HepG2 (cell line): ENCODE results near the gene ZNF276. TPM values are rescaled to one million over a fixed set of nuclear protein-coding genes. Genes with fewer than 3 reads are reported as not detected.

Experiments used
- FOSL1 ChIP-seq: sonication (generic); formaldehyde crosslinking; IDR thresholded peaks from 2 replicates; pipeline ENCODE4 v1.9.0; 2021; ENCODE audit warnings: missing genetic modification reagents, borderline replicate concordance
- HNRNPH1 ChIP-seq: fragments of 200-400 bp; formaldehyde crosslinking; optimal IDR thresholded peaks from 2 replicates; pipeline ENCODE3; 2017; ENCODE audit warnings: mild to moderate bottlenecking, low read depth, low read length
- MAX ChIP-seq: IDR thresholded peaks from 2 replicates; pipeline ENCODE4 v1.6.1; 2012; ENCODE audit warnings: inconsistent platforms
- NFKBIZ ChIP-seq: IDR thresholded peaks from 2 replicates; pipeline ENCODE4 v1.6.1; 2018; ENCODE audit warnings: missing genetic modification reagents, missing compliant biosample characterization
- NPAS2 ChIP-seq: sonication (generic); formaldehyde crosslinking; IDR thresholded peaks from 2 replicates; pipeline ENCODE4 v1.8.0; 2022; ENCODE audit warnings: mild to moderate bottlenecking, missing genetic modification reagents, borderline replicate concordance
- PCBP1 ChIP-seq: fragments of 200-400 bp; formaldehyde crosslinking; IDR thresholded peaks from 2 replicates; pipeline ENCODE4 v1.6.1; 2017; ENCODE audit warnings: mild to moderate bottlenecking, low read depth, low read length, borderline replicate concordance
- PHF21A ChIP-seq: sonication (generic); formaldehyde crosslinking; IDR thresholded peaks from 2 replicates; pipeline ENCODE4 v1.5.0; 2020; ENCODE audit warnings: mild to moderate bottlenecking, missing genetic modification reagents
- RFX5 ChIP-seq: IDR thresholded peaks from 2 replicates; pipeline ENCODE4 v1.6.1; 2011; ENCODE audit warnings: low read depth, low read length, improper control_type of control experiment
- SP4 ChIP-seq: sonication (generic); formaldehyde crosslinking; IDR thresholded peaks from 2 replicates; pipeline ENCODE4 v1.8.1; 2023; ENCODE audit warnings: mild to moderate bottlenecking, missing genetic modification reagents
- SUZ12 ChIP-seq: fragments of 150-350 bp; IDR thresholded peaks from 2 replicates; pipeline ENCODE4 v1.6.1; 2014; ENCODE audit warnings: low read depth, low read length
- ZFYVE20 ChIP-seq: sonication (generic); formaldehyde crosslinking; IDR thresholded peaks from 2 replicates; pipeline ENCODE4 v1.8.0; 2023; ENCODE audit warnings: low read depth, mild to moderate bottlenecking, moderate library complexity, missing genetic modification reagents, borderline replicate concordance
- ZNF205 ChIP-seq: IDR thresholded peaks from 2 replicates; pipeline ENCODE4 v1.6.1; 2018; ENCODE audit warnings: missing biosample characterization, missing genetic modification reagents
- ZNF367 ChIP-seq: sonication (generic); formaldehyde crosslinking; IDR thresholded peaks from 2 replicates; pipeline ENCODE4 v1.4.0; 2020; ENCODE audit warnings: missing genetic modification reagents, borderline replicate concordance
- ZNF547 ChIP-seq: sonication (generic); formaldehyde crosslinking; IDR thresholded peaks from 2 replicates; pipeline ENCODE4 v1.5.1; 2020; ENCODE audit warnings: mild to moderate bottlenecking, missing genetic modification reagents
- ZNF564 ChIP-seq: sonication (generic); formaldehyde crosslinking; IDR thresholded peaks from 2 replicates; pipeline ENCODE4 v1.8.1; 2023; ENCODE audit warnings: mild to moderate bottlenecking, missing genetic modification reagents
- ZNF772 ChIP-seq: sonication (generic); formaldehyde crosslinking; IDR thresholded peaks from 2 replicates; pipeline ENCODE4 v1.5.0; 2020; ENCODE audit warnings: mild to moderate bottlenecking, missing genetic modification reagents
- ZSCAN20 ChIP-seq: sonication (generic); formaldehyde crosslinking; IDR thresholded peaks from 2 replicates; pipeline ENCODE4 v1.4.0; 2020; ENCODE audit warnings: missing genetic modification reagents, mild to moderate bottlenecking, borderline replicate concordance
- polyA plus RNA-seq, 8 experiments: library from polyadenylated mRNA; depleted of rRNA in 3 of 8; stranded (reverse) in 7 of 8; unstranded in 1 of 8; fragments of >200 nt; fragmentation: Illumina TruSeq in 4 of 8; extraction: Trizol in 4 of 8; gene quantifications; 2 replicates each; pipeline versions ENCODE4 v1.2.1 to v1.2.3, GENCODE V29; 2011 to 2016; ENCODE audit warnings: low read depth in 4 of 8, missing spikeins in 1 of 8, mixed read lengths in 1 of 8; ENCODE audit not compliant: insufficient read depth in 1 of 8
- total RNA-seq, 5 experiments: library from RNA; depleted of rRNA; stranded (reverse); fragments of >200 nt; fragmentation: Illumina TruSeq; extraction: Trizol; gene quantifications; 2 replicates each; pipeline ENCODE4 v1.2.3, GENCODE V29; 2016; ENCODE audit warnings: low read depth in 1 of 5
- TF ChIP-seq, protein P1 (sequence below): sonication (generic); formaldehyde crosslinking; IDR thresholded peaks from 2 replicates; pipeline ENCODE4 v1.5.0; 2020; ENCODE audit warnings: mild to moderate bottlenecking, missing genetic modification reagents, borderline replicate concordance
- TF ChIP-seq, protein P2 (sequence below): sonication (generic); formaldehyde crosslinking; conservative IDR thresholded peaks from 2 replicates; pipeline ENCODE4 v1.8.1; 2023; ENCODE audit warnings: missing genetic modification reagents
- TF ChIP-seq, protein P3 (sequence below): sonication (generic); formaldehyde crosslinking; IDR thresholded peaks from 2 replicates; pipeline ENCODE4 v1.8.1; 2022; ENCODE audit warnings: low read depth, mild to moderate bottlenecking, missing genetic modification reagents
- TF ChIP-seq, protein P4 (sequence below): sonication (generic); formaldehyde crosslinking; conservative IDR thresholded peaks from 2 replicates; pipeline ENCODE4 v1.4.0; 2020; ENCODE audit warnings: missing genetic modification reagents

ZNF276 gene
- total and polyA plus RNA-seq, 2 of the 13 experiments (the other 11 are each of a cell fraction or from before 2014, with no cell fraction given): 17.7 to 18.0 TPM

GRCh38 chr16:89700649-89701424, 20.5 kb upstream of the ZNF276 start (continued):
- TF ChIP-seq ZNF547 (CRISPR knock-in tag) (no peak; the same call in 1 of the 2 replicates), SP4 (CRISPR knock-in tag) (no peak), FOSL1 (no peak), ZNF564 (peak; percentile 85), ZSCAN20 (CRISPR knock-in tag) (peak; percentile 27; the same call in 1 of the 2 replicates), ZNF772 (CRISPR knock-in tag) (no peak; the same call in 1 of the 2 replicates), PCBP1 (no peak), NPAS2 (CRISPR knock-in tag) (no peak), HNRNPH1 (no peak), ZNF367 (CRISPR knock-in tag) (no peak; the same call in 1 of the 2 replicates), ZFYVE20 (peak; percentile 90), PHF21A (CRISPR knock-in tag) (peak; percentile 37; the same call in 1 of the 2 replicates), MAX (peak; percentile 91), ZNF205 (CRISPR knock-in tag) (0 out of 2 replicates have a peak, but pooled peaks have one; percentile 21), RFX5 (no peak), NFKBIZ (CRISPR knock-in tag) (no peak), SUZ12 (no peak)
- TF ChIP-seq, protein P1, sequence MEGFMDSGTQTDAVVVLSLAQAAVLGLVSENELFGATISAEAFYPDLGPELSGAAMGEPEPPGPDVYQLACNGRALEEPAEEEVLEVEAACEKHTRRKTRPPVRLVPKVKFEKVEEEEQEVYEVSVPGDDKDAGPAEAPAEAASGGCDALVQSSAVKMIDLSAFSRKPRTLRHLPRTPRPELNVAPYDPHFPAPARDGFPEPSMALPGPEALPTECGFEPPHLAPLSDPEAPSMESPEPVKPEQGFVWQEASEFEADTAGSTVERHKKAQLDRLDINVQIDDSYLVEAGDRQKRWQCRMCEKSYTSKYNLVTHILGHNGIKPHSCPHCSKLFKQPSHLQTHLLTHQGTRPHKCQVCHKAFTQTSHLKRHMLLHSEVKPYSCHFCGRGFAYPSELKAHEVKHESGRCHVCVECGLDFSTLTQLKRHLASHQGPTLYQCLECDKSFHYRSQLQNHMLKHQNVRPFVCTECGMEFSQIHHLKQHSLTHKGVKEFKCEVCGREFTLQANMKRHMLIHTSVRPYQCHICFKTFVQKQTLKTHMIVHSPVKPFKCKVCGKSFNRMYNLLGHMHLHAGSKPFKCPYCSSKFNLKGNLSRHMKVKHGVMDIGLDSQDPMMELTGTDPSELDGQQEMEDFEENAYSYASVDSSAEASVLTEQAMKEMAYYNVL (CRISPR knock-in tag): peak; percentile 43; the same call in 1 of the 2 replicates
- TF ChIP-seq, protein P2, sequence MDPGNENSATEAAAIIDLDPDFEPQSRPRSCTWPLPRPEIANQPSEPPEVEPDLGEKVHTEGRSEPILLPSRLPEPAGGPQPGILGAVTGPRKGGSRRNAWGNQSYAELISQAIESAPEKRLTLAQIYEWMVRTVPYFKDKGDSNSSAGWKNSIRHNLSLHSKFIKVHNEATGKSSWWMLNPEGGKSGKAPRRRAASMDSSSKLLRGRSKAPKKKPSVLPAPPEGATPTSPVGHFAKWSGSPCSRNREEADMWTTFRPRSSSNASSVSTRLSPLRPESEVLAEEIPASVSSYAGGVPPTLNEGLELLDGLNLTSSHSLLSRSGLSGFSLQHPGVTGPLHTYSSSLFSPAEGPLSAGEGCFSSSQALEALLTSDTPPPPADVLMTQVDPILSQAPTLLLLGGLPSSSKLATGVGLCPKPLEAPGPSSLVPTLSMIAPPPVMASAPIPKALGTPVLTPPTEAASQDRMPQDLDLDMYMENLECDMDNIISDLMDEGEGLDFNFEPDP (CRISPR knock-in tag): no peak
- TF ChIP-seq, protein P3, sequence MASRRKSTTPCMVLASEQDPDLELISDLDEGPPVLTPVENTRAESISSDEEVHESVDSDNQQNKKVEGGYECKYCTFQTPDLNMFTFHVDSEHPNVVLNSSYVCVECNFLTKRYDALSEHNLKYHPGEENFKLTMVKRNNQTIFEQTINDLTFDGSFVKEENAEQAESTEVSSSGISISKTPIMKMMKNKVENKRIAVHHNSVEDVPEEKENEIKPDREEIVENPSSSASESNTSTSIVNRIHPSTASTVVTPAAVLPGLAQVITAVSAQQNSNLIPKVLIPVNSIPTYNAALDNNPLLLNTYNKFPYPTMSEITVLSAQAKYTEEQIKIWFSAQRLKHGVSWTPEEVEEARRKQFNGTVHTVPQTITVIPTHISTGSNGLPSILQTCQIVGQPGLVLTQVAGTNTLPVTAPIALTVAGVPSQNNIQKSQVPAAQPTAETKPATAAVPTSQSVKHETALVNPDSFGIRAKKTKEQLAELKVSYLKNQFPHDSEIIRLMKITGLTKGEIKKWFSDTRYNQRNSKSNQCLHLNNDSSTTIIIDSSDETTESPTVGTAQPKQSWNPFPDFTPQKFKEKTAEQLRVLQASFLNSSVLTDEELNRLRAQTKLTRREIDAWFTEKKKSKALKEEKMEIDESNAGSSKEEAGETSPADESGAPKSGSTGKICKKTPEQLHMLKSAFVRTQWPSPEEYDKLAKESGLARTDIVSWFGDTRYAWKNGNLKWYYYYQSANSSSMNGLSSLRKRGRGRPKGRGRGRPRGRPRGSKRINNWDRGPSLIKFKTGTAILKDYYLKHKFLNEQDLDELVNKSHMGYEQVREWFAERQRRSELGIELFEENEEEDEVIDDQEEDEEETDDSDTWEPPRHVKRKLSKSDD: no peak; the same call in 1 of the 2 replicates
- TF ChIP-seq, protein P4, sequence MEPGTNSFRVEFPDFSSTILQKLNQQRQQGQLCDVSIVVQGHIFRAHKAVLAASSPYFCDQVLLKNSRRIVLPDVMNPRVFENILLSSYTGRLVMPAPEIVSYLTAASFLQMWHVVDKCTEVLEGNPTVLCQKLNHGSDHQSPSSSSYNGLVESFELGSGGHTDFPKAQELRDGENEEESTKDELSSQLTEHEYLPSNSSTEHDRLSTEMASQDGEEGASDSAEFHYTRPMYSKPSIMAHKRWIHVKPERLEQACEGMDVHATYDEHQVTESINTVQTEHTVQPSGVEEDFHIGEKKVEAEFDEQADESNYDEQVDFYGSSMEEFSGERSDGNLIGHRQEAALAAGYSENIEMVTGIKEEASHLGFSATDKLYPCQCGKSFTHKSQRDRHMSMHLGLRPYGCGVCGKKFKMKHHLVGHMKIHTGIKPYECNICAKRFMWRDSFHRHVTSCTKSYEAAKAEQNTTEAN: peak; percentile 86; the same call in 1 of the 2 replicates
